ENCODE results near the gene OR4N5.
"Not testable (repeated sequence)": the region's sequence is repeated elsewhere in the genome, so short reads cannot be mapped to it uniquely, and the experiment has no call there.

OR4N5 gene, protein sequence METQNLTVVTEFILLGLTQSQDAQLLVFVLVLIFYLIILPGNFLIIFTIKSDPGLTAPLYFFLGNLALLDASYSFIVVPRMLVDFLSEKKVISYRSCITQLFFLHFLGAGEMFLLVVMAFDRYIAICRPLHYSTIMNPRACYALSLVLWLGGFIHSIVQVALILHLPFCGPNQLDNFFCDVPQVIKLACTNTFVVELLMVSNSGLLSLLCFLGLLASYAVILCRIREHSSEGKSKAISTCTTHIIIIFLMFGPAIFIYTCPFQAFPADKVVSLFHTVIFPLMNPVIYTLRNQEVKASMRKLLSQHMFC

GRCh38 chr14:20138520-20138919, at the start of gene OR4N5:
Gene OR4N5, plus strand, starts transcription at chr14:20138820. Its CDS starts 4,916 bp downstream, at chr14:20143736.
- H3K36me3 ChIP-seq (ENCODE audit: control insufficient read depth in 1 of 2, insufficient read depth in 2 of 2, low read length in 2 of 2): no peaks in the 10 kb centered on the region
- H3K27me3 ChIP-seq (ENCODE audit: low read depth, low read length): no peaks in the 10 kb centered on the region

DNA sequence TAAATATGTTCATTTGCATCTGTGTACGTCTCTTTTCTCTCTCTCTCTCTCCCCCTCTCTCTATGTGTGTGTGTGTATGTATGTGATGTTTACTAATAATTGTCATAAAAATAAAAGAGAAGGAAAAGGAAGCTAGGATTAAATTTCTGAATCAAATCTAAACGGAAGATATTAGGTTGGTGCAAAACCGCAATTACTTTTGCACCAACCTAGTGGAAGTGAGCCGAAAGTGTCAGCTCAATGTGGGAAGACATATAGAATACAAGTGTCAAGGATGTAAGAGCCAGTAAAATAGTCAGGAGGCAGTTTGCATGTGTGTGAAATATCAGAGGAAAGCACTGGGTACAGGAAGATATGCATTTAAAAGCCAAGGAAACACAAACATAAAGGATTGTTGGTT, 46.6 kb upstream of the OR4N5 start:
- no peak overlapping the region for H3K27ac ChIP-seq (ENCODE audit: low read length)
- H3K36me3 ChIP-seq (ENCODE audit: control insufficient read depth in 1 of 2, insufficient read depth in 2 of 2, low read length in 2 of 2): no peaks in the 10 kb centered on the region
- H3K27me3 ChIP-seq (ENCODE audit: low read depth, low read length): no peaks in the 10 kb centered on the region
- H3K9me3 ChIP-seq (ENCODE audit: control insufficient read depth in 1 of 2, low read length in 2 of 2): no peaks in the 10 kb centered on the region
- H3K4me3 ChIP-seq (ENCODE audit: low read depth in 1 of 2, low read length in 2 of 2): no peak overlapping the region
- no peaks in the 10 kb centered on the region for H3K4me1 ChIP-seq (ENCODE audit: control insufficient read depth in 1 of 2, insufficient read depth in 2 of 2, low read length in 2 of 2)

More at GRCh38 chr14:20138520-20138919, at the start of gene OR4N5:
- Histone ChIP-seq H3K27ac (ENCODE audit: low read length) (no peak within 1 kb of the TSS), H3K9me3 (ENCODE audit: control insufficient read depth in 1 of 2, low read length in 2 of 2) (no peaks in the 10 kb centered on the region), H3K4me3 (ENCODE audit: low read depth in 1 of 2, low read length in 2 of 2) (no peak within 1 kb of the TSS), H3K4me1 (ENCODE audit: control insufficient read depth in 1 of 2, insufficient read depth in 2 of 2, low read length in 2 of 2) (no peaks in the 10 kb centered on the region)

DNA sequence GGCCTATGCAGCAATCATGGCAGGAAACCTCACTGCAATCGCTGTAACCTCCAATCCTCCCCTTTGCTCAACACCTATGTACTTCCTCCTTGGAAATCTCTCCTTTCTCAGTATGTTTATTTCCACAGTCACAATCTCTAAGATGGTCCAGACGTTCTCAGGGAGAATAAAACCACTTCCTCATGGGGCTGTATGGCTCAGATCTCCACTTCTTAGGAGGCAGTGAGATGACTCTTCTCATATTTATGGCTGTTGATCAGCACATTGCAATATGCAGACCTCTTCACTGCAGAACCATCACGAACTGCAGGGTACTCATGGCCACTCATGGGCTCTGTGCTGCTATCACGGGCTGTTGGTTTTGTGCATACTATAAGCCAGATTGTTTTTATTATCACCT, 45.2 kb upstream of the OR4N5 start:
- Histone ChIP-seq H3K4me1 (ENCODE audit: control insufficient read depth in 1 of 2, insufficient read depth in 2 of 2, low read length in 2 of 2) (no peaks in the 10 kb centered on the region), H3K4me3 (ENCODE audit: low read depth in 1 of 2, low read length in 2 of 2) (no peak overlapping the region), H3K9me3 (ENCODE audit: control insufficient read depth in 1 of 2, low read length in 2 of 2) (no peaks in the 10 kb centered on the region), H3K27me3 (ENCODE audit: low read depth, low read length) (no peaks in the 10 kb centered on the region), H3K27ac (ENCODE audit: low read length) (no peak overlapping the region), H3K36me3 (ENCODE audit: control insufficient read depth in 1 of 2, insufficient read depth in 2 of 2, low read length in 2 of 2) (no peaks in the 10 kb centered on the region)

DNA sequence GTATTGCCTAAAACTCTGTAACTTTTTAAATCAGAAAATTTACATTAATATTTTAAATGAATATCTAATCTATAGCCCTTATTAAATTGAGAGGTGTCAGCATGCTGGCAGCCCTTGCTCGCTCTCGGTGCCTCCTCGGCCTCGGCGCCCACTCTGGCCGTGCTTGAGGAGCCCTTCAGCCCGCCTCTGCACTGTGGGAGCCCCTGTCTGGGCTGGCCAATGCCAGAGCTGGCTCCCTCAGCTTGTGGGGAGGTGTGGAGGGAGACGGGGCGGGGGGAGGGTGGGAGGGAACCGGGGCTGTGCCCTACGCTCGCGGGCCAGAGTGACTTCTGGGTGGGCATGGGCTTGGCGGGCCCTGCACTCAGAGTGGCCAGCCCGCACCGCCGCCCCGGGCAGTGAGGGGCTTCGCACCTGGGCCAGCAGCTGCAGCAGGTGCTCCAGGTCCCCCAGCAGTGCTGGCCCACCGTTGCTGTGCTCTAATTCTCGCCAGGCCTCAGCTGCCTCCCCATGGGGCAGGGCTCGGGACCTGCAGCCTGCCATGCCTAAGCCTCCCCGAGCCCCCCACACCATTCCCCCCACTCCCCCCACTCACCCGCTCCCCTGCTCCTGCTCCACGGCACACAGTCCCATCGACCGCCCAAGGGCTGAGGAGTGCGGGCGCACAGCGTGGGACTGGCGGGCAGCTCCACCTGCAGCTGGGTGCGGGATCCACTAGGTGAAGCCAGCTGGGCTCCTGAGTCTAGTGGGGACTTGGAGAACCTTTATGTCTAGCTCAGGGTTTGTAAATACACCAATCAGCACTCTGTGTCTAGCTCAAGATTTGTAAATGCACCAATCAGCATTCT, 39.5 kb upstream of the OR4N5 start:
- H3K4me3 ChIP-seq (ENCODE audit: low read depth in 1 of 2, low read length in 2 of 2); H3K9me3 ChIP-seq (ENCODE audit: control insufficient read depth in 1 of 2, low read length in 2 of 2): not testable (repeated sequence)

GRCh38 chr14:20110438-20110837, 28.2 kb upstream of the OR4N5 start, which contains the start of gene OR4K17:
Gene OR4K17, plus strand, starts transcription at chr14:20110739. Its CDS starts 6,761 bp downstream, at chr14:20117500.
- H3K4me3 ChIP-seq (ENCODE audit: low read depth in 1 of 2, low read length in 2 of 2): no peak within 1 kb of the TSS
- no peaks in the 10 kb centered on the region for H3K4me1 ChIP-seq (ENCODE audit: control insufficient read depth in 1 of 2, insufficient read depth in 2 of 2, low read length in 2 of 2)
- no peaks in the 10 kb centered on the region for H3K27me3 ChIP-seq (ENCODE audit: low read depth, low read length)
- no peak within 1 kb of the TSS for H3K27ac ChIP-seq (ENCODE audit: low read length)
- H3K9me3 ChIP-seq (ENCODE audit: control insufficient read depth in 1 of 2, low read length in 2 of 2): no peaks in the 10 kb centered on the region
- no peaks in the 10 kb centered on the region for H3K36me3 ChIP-seq (ENCODE audit: control insufficient read depth in 1 of 2, insufficient read depth in 2 of 2, low read length in 2 of 2)

More for the DNA sequence above, 39.5 kb upstream of the OR4N5 start:
- H3K4me1 ChIP-seq (ENCODE audit: control insufficient read depth in 1 of 2, insufficient read depth in 2 of 2, low read length in 2 of 2); H3K27ac ChIP-seq (ENCODE audit: low read length); H3K27me3 ChIP-seq (ENCODE audit: low read depth, low read length); H3K36me3 ChIP-seq (ENCODE audit: control insufficient read depth in 1 of 2, insufficient read depth in 2 of 2, low read length in 2 of 2): not testable (repeated sequence)

GRCh38 chr14:20112321-20112720, 26.3 kb upstream of the OR4N5 start:
- H3K27me3 ChIP-seq (ENCODE audit: low read depth, low read length): no peaks in the 10 kb centered on the region
- H3K36me3 ChIP-seq (ENCODE audit: control insufficient read depth in 1 of 2, insufficient read depth in 2 of 2, low read length in 2 of 2): no peaks in the 10 kb centered on the region
- H3K4me1 ChIP-seq (ENCODE audit: control insufficient read depth in 1 of 2, insufficient read depth in 2 of 2, low read length in 2 of 2): no peaks in the 10 kb centered on the region
- no peak overlapping the region for H3K4me3 ChIP-seq (ENCODE audit: low read depth in 1 of 2, low read length in 2 of 2)
- peaks cover 0 to 6% of the 10 kb centered on the region in 2 donors for H3K9me3 ChIP-seq (ENCODE audit: control insufficient read depth in 1 of 2, low read length in 2 of 2)
- H3K27ac ChIP-seq (ENCODE audit: low read length): no peak overlapping the region

DNA sequence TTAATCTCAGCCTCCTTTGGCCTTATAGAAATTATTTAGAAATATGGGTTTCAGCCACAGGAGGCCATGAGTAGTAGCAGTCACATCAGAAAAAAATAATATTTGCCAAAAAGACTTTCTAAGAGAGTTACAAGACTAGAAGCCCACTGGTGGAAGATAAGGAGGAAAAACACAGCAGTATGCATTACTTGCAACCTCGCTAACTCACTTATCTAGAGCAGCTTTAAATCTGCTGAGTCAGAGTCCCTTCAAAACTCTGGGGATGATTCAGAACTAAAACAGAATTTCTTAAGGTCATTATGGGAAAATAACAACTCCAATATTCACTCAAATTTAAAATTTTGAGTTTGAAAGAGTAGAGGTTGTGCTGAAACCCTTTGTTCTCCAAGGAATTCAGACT, 21.9 kb upstream of the OR4N5 start:
- Histone ChIP-seq H3K36me3 (ENCODE audit: control insufficient read depth in 1 of 2, insufficient read depth in 2 of 2, low read length in 2 of 2) (no peaks in the 10 kb centered on the region), H3K4me1 (ENCODE audit: control insufficient read depth in 1 of 2, insufficient read depth in 2 of 2, low read length in 2 of 2) (no peaks in the 10 kb centered on the region), H3K27ac (ENCODE audit: low read length) (no peak overlapping the region), H3K4me3 (ENCODE audit: low read depth in 1 of 2, low read length in 2 of 2) (no peak overlapping the region), H3K9me3 (ENCODE audit: control insufficient read depth in 1 of 2, low read length in 2 of 2) (peaks cover 0 to 15% of the 10 kb centered on the region in 2 donors), H3K27me3 (ENCODE audit: low read depth, low read length) (no peaks in the 10 kb centered on the region)

DNA sequence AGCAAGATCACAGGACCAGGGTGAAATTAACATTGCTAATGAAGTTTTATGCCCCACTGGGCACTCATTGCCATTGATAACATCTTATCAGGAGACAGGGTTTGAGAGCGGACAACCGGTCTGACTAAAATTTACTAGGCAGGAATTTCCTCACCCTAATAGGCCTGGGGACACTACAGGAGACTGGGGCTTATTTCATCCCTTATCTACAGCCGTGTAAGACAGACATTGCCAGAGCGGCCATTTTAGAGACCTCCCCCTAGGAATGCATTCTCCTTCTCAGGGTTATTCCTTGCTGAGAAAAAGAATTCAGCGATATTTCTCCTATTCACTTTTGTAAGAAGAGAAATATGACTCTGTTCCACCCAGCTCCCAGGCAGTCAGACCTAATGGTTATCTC, 19.8 kb upstream of the OR4N5 start:
- Histone ChIP-seq H3K4me1 (ENCODE audit: control insufficient read depth in 1 of 2, insufficient read depth in 2 of 2, low read length in 2 of 2) (no peaks in the 10 kb centered on the region), H3K27ac (ENCODE audit: low read length) (no peak overlapping the region), H3K27me3 (ENCODE audit: low read depth, low read length) (no peaks in the 10 kb centered on the region), H3K36me3 (ENCODE audit: control insufficient read depth in 1 of 2, insufficient read depth in 2 of 2, low read length in 2 of 2) (no peaks in the 10 kb centered on the region), H3K9me3 (ENCODE audit: control insufficient read depth in 1 of 2, low read length in 2 of 2) (peaks cover 0 to 18% of the 10 kb centered on the region in 2 donors), H3K4me3 (ENCODE audit: low read depth in 1 of 2, low read length in 2 of 2) (no peak overlapping the region)

DNA sequence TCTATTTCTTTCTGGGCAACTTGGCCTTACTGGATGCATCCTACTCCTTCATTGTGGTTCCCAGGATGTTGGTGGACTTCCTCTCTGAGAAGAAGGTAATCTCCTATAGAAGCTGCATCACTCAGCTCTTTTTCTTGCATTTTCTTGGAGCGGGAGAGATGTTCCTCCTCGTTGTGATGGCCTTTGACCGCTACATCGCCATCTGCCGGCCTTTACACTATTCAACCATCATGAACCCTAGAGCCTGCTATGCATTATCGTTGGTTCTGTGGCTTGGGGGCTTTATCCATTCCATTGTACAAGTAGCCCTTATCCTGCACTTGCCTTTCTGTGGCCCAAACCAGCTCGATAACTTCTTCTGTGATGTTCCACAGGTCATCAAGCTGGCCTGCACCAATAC, 5.3 kb downstream of the OR4N5 start:
- no peak overlapping the region for H3K27ac ChIP-seq (ENCODE audit: low read length)
- H3K4me1 ChIP-seq (ENCODE audit: control insufficient read depth in 1 of 2, insufficient read depth in 2 of 2, low read length in 2 of 2): no peaks in the 10 kb centered on the region
- H3K9me3 ChIP-seq (ENCODE audit: control insufficient read depth in 1 of 2, low read length in 2 of 2): no peaks in the 10 kb centered on the region
- H3K27me3 ChIP-seq (ENCODE audit: low read depth, low read length): no peaks in the 10 kb centered on the region
- H3K36me3 ChIP-seq (ENCODE audit: control insufficient read depth in 1 of 2, insufficient read depth in 2 of 2, low read length in 2 of 2): no peaks in the 10 kb centered on the region
- no peak overlapping the region for H3K4me3 ChIP-seq (ENCODE audit: low read depth in 1 of 2, low read length in 2 of 2)

- H3K36me3 ChIP-seq (ENCODE audit: control insufficient read depth in 1 of 2, insufficient read depth in 2 of 2, low read length in 2 of 2): no peaks in the 10 kb centered on the region
- H3K27ac ChIP-seq (ENCODE audit: low read length): no peak overlapping the region
- no peaks in the 10 kb centered on the region for H3K4me1 ChIP-seq (ENCODE audit: control insufficient read depth in 1 of 2, insufficient read depth in 2 of 2, low read length in 2 of 2)
Measured at GRCh38 chr14:20144820-20145219, 6.2 kb downstream of the OR4N5 start.

GRCh38 chr14:20164462-20164861, 25.8 kb downstream of the OR4N5 start:
- no peaks in the 10 kb centered on the region for H3K4me1 ChIP-seq (ENCODE audit: control insufficient read depth in 1 of 2, insufficient read depth in 2 of 2, low read length in 2 of 2)
- peaks cover 0 to 18% of the 10 kb centered on the region in 2 donors for H3K9me3 ChIP-seq (ENCODE audit: control insufficient read depth in 1 of 2, low read length in 2 of 2)
- H3K36me3 ChIP-seq (ENCODE audit: control insufficient read depth in 1 of 2, insufficient read depth in 2 of 2, low read length in 2 of 2): no peaks in the 10 kb centered on the region
- no peaks in the 10 kb centered on the region for H3K27me3 ChIP-seq (ENCODE audit: low read depth, low read length)
- H3K27ac ChIP-seq (ENCODE audit: low read length): no peak overlapping the region
- H3K4me3 ChIP-seq (ENCODE audit: low read depth in 1 of 2, low read length in 2 of 2): no peak overlapping the region

More at GRCh38 chr14:20144820-20145219, 6.2 kb downstream of the OR4N5 start:
- Histone ChIP-seq H3K27me3 (ENCODE audit: low read depth, low read length) (no peaks in the 10 kb centered on the region), H3K9me3 (ENCODE audit: control insufficient read depth in 1 of 2, low read length in 2 of 2) (peaks cover 0 to under 1% of the 10 kb centered on the region in 2 donors), H3K4me3 (ENCODE audit: low read depth in 1 of 2, low read length in 2 of 2) (no peak overlapping the region)
